ENCODE results near the gene MMRN2. TPM values are rescaled to one million over a fixed set of nuclear protein-coding genes. Genes with fewer than 3 reads are reported as not detected.
A peak's percentile ranks its signal among the peaks of the same experiment; 100 is the strongest.
"Not testable (repeated sequence)": the region's sequence is repeated elsewhere in the genome, so short reads cannot be mapped to it uniquely, and the experiment has no call there.

The MMRN2 gene
- total RNA-seq, 1 experiment from 2014 or later = 0.64 TPM

GRCh38 chr10:86940677-86941076 is 16.7 kb downstream of the MMRN2 start:
- H3K9me3 Mint-ChIP-seq (ENCODE audit: unreplicated experiment) = no peaks in the 10 kb centered on the region
- TF ChIP-seq CTCF (IDR thresholded peaks at IDR 0.05; ENCODE audit: insufficient read depth in 1 of 2, low read depth in 1 of 2, low read length in 1 of 2, severe bottlenecking in 1 of 2, unreplicated experiment in 1 of 2) = no peak
- POLR2A ChIA-PET = no interaction called here
- Histone ChIP-seq H3K36me3 (ENCODE audit: control insufficient read depth, insufficient read depth, low read length) (no peaks in the 10 kb centered on the region), H3K4me1 (no peaks in the 10 kb centered on the region), H3K27me3 (replicated peaks; ENCODE audit: control insufficient read depth, insufficient read depth, low read length) (no peaks in the 10 kb centered on the region), H3K9me3 (no peaks in the 10 kb centered on the region), H3K4me3 (ENCODE audit: low read depth, low read length) (no peak overlapping the region)
- no peaks in the 10 kb centered on the region for H3K27me3 Mint-ChIP-seq (ENCODE audit: insufficient read depth, unreplicated experiment)
- H3K4me3 Mint-ChIP-seq (ENCODE audit: unreplicated experiment) = no peak overlapping the region
- CTCF ChIA-PET = no interaction called here
- H3K27ac Mint-ChIP-seq (ENCODE audit: unreplicated experiment) = no peak overlapping the region
- intact Hi-C loops (cut with micrococcal nuclease; ENCODE audit: unreplicated experiment) = no loop called here
- no peaks in the 10 kb centered on the region for H3K4me1 Mint-ChIP-seq (ENCODE audit: low read depth, unreplicated experiment)
- DNase-seq = no peak
- BruUV-seq (replicated peaks) = no TSS peak
- H3K36me3 Mint-ChIP-seq (ENCODE audit: insufficient read depth, unreplicated experiment) = peaks cover 16% of the 10 kb centered on the region

GRCh38 chr10:86940076-86940475 is 17.3 kb downstream of the MMRN2 start:
- POLR2A ChIA-PET; DNase-seq; H3K36me3 ChIP-seq (ENCODE audit: control insufficient read depth, insufficient read depth, low read length); BruUV-seq (replicated peaks); H3K9me3 ChIP-seq; H3K27ac Mint-ChIP-seq (ENCODE audit: unreplicated experiment); H3K4me3 ChIP-seq (ENCODE audit: low read depth, low read length); H3K4me1 ChIP-seq; H3K27me3 ChIP-seq (replicated peaks; ENCODE audit: control insufficient read depth, insufficient read depth, low read length); intact Hi-C loops (cut with micrococcal nuclease; ENCODE audit: unreplicated experiment); H3K27me3 Mint-ChIP-seq (ENCODE audit: insufficient read depth, unreplicated experiment); H3K9me3 Mint-ChIP-seq (ENCODE audit: unreplicated experiment); H3K4me1 Mint-ChIP-seq (ENCODE audit: low read depth, unreplicated experiment): not testable (repeated sequence)
- Mint-ChIP-seq H3K4me3 (ENCODE audit: unreplicated experiment) (peak overlapping the region; percentile 66), H3K36me3 (ENCODE audit: insufficient read depth, unreplicated experiment) (peaks cover 16% of the 10 kb centered on the region)
- CTCF ChIA-PET = interaction anchor here (0.7 to 2.2 kb wide), 3 partner anchors 26 to 184 kb away, joined by 3 to 21 read pairs (median 3); no protein-coding TSS in a partner anchor

GRCh38 chr10:86938260-86938659 is 19.2 kb downstream of the MMRN2 start:
- Histone ChIP-seq H3K4me1 (peaks cover 9% of the 10 kb centered on the region; the same call in 1 of the 2 replicates), H3K9me3 (no peaks in the 10 kb centered on the region), H3K4me3 (ENCODE audit: low read depth, low read length) (no peak overlapping the region), H3K27me3 (replicated peaks; ENCODE audit: control insufficient read depth, insufficient read depth, low read length) (no peaks in the 10 kb centered on the region), H3K36me3 (ENCODE audit: control insufficient read depth, insufficient read depth, low read length) (no peaks in the 10 kb centered on the region)
- Mint-ChIP-seq H3K4me3 (ENCODE audit: unreplicated experiment) (no peak overlapping the region), H3K27me3 (ENCODE audit: insufficient read depth, unreplicated experiment) (no peaks in the 10 kb centered on the region), H3K27ac (ENCODE audit: unreplicated experiment) (no peak overlapping the region), H3K36me3 (ENCODE audit: insufficient read depth, unreplicated experiment) (peaks cover 16% of the 10 kb centered on the region), H3K9me3 (ENCODE audit: unreplicated experiment) (no peaks in the 10 kb centered on the region), H3K4me1 (ENCODE audit: low read depth, unreplicated experiment) (no peaks in the 10 kb centered on the region)
- CTCF ChIA-PET = interaction anchor here (2.2 kb wide), 1 partner anchor 28 kb away, joined by 21 read pairs; no protein-coding TSS in a partner anchor
- intact Hi-C loops (cut with micrococcal nuclease; ENCODE audit: unreplicated experiment) = loop anchor here (2.0 kb wide), 2 partner anchors 33 to 249 kb away; no protein-coding TSS in a partner anchor
- POLR2A ChIA-PET = no interaction called here
- BruUV-seq (replicated peaks) = no TSS peak
- no peak for TF ChIP-seq CTCF (IDR thresholded peaks at IDR 0.05; ENCODE audit: insufficient read depth in 1 of 2, low read depth in 1 of 2, low read length in 1 of 2, severe bottlenecking in 1 of 2, unreplicated experiment in 1 of 2)
- no peak for DNase-seq
